Keratinocyte (primary cell): ENCODE measurements around the gene NELL1. TPM values are rescaled to one million over a fixed set of nuclear protein-coding genes. Genes with fewer than 3 reads are reported as not detected.
"Not testable (repeated sequence)": the region's sequence is repeated elsewhere in the genome, so short reads cannot be mapped to it uniquely, and the experiment has no call there.

Experiments
- DNase-seq: peaks from one replicate; pipeline ENCODE4 v3.0.0-alpha.2; 2011; ENCODE audit warnings: low read depth, missing footprints, low spot score
- FAIRE-seq: peaks from 2 replicates; lab custom pipeline; 2011; peaks lifted over from hg19 to GRCh38; lab: Jason Lieb, UNC
- H2AFZ ChIP-seq: 2 replicates; pipeline ENCODE4 v1.6.0; 2012; ENCODE audit warnings: low read length, control low read depth, inconsistent platforms; ENCODE audit not compliant: control insufficient read depth
- H3K27ac ChIP-seq: 2 replicates; pipeline ENCODE4 v1.5.1; 2011; ENCODE audit warnings: low read length; ENCODE audit not compliant: control insufficient read depth, insufficient read depth
- H3K27me3 ChIP-seq: 3 replicates; pipeline ENCODE4 v1.6.0; 2011; ENCODE audit warnings: low read length; ENCODE audit not compliant: control insufficient read depth, insufficient read depth; ENCODE audit errors: extremely low read depth
- H3K36me3 ChIP-seq, 2 experiments: 2 replicates in 1 of 2; 3 replicates in 1 of 2; pipeline ENCODE4 v1.5.1; 2011; ENCODE audit warnings: low read length in 2 of 2, mild to moderate bottlenecking in 1 of 2; ENCODE audit not compliant: control insufficient read depth in 2 of 2, insufficient read depth in 2 of 2; ENCODE audit errors: extremely low read depth in 1 of 2
- H3K4me1 ChIP-seq: 3 replicates; pipeline ENCODE4 v1.5.1; 2011; ENCODE audit warnings: low read length; ENCODE audit not compliant: control insufficient read depth, insufficient read depth; ENCODE audit errors: extremely low read depth
- H3K4me2 ChIP-seq: 3 replicates; pipeline ENCODE4 v1.6.0; 2011; ENCODE audit warnings: low read depth, low read length; ENCODE audit not compliant: control insufficient read depth, insufficient read depth; ENCODE audit errors: extremely low read depth
- H3K4me3 ChIP-seq, 3 experiments: fragments of 200-600 bp in 1 of 3; sonication (generic) in 1 of 3; 2 replicates in 2 of 3; 3 replicates in 1 of 3; pipeline ENCODE4 v1.5.1; 2011 to 2016; ENCODE audit warnings: low read length in 3 of 3, mild to moderate bottlenecking in 3 of 3, control low read depth in 2 of 3, inconsistent platforms in 1 of 3, low read depth in 1 of 3, mixed read lengths in 1 of 3, mixed run types in 1 of 3, moderate library complexity in 1 of 3; ENCODE audit not compliant: control insufficient read depth in 2 of 3, insufficient read depth in 2 of 3; ENCODE audit errors: extremely low read depth in 1 of 3
- H3K79me2 ChIP-seq: 2 replicates; pipeline ENCODE4 v1.6.0; 2012; ENCODE audit warnings: low read length; ENCODE audit not compliant: control insufficient read depth, insufficient read depth
- H3K9ac ChIP-seq: 3 replicates; pipeline ENCODE4 v1.6.0; 2011; ENCODE audit warnings: low read length; ENCODE audit not compliant: control insufficient read depth, insufficient read depth; ENCODE audit errors: extremely low read depth
- H3K9me1 ChIP-seq: 3 replicates; pipeline ENCODE4 v1.6.0; 2011; ENCODE audit warnings: low read length; ENCODE audit not compliant: control insufficient read depth, insufficient read depth; ENCODE audit errors: extremely low read depth
- H3K9me3 ChIP-seq: 2 replicates; pipeline ENCODE4 v1.5.1; 2012; ENCODE audit warnings: low read depth, low read length; ENCODE audit not compliant: control insufficient read depth
- H4K20me1 ChIP-seq: 3 replicates; pipeline ENCODE4 v1.6.0; 2011; ENCODE audit warnings: low read length; ENCODE audit not compliant: control insufficient read depth, insufficient read depth; ENCODE audit errors: extremely low read depth
- CTCF ChIP-seq, 3 experiments: IDR thresholded peaks in 1 of 3; conservative IDR thresholded peaks in 1 of 3; optimal IDR thresholded peaks in 1 of 3; 2 replicates in 2 of 3; 3 replicates in 1 of 3; pipeline versions ENCODE3 to v1.5.1; 2011; ENCODE audit warnings: low read length in 3 of 3, mild to moderate bottlenecking in 3 of 3, moderate library complexity in 2 of 3, control low read depth in 1 of 3, inconsistent platforms in 1 of 3; ENCODE audit not compliant: insufficient read depth in 2 of 3; ENCODE audit errors: extremely low read depth in 1 of 3
- EZH2 ChIP-seq: IDR thresholded peaks from one replicate; pipeline ENCODE4 v1.6.1; 2012; ENCODE audit warnings: inconsistent platforms, mild to moderate bottlenecking, low read length, moderate library complexity
- dilution Hi-C: fragments of 300-500 bp; cut with MboI; formaldehyde crosslinking; loops from one replicate; pipeline ENCODE4 v1.7.0; 2020; ENCODE audit warnings: low sequenced_read_pairs; ENCODE audit not compliant: extremely low pct_ligation_motif_present
- polyA plus RNA-seq, 5 experiments: library from polyadenylated mRNA; depleted of rRNA in 3 of 5; stranded (reverse) in 3 of 5; stranded (forward) in 1 of 5; unstranded in 1 of 5; fragments of >200 nt; gene quantifications; 1 replicate in 1 of 5; 2 replicates in 3 of 5; 3 replicates in 1 of 5; pipeline versions ENCODE4 v1.2.1 to v1.2.3, GENCODE V29; 2011 to 2012; ENCODE audit warnings: missing spikeins in 2 of 5, low read depth in 1 of 5, low replicate concordance in 1 of 5

Gene NELL1
- polyA plus RNA-seq, 1 donor (not counting 4 experiments of a cell fraction or from before 2014, with no cell fraction given), result not detected

DNA sequence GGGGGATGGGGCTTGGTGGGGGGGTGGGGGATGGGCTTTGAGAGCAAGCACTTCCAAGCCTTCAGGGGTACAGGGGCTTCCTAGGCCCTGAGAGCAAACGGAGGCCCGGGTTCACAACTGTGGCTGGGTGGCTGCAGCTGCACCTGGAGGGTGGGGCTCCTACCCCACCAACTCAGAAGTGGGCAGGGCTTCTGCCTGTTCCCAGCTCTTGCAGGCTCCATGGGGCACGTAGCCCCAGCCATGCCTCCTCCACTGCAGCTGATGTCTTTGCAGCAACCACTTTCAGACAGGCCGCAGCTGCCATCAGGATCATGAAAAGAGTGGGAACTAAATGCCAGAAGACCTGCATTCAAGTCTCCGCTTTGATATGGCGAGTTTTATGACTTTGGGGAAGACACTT, 464.3 kb downstream of the NELL1 start:
- Histone ChIP-seq H3K9ac (no peak overlapping the region), H3K27ac (no peak overlapping the region), H3K9me1 (no peaks in the 10 kb centered on the region), H3K4me1 (no peaks in the 10 kb centered on the region), H2AFZ (no peak overlapping the region), H3K4me2 (no peak overlapping the region), H3K9me3 (no peaks in the 10 kb centered on the region), H3K36me3 (no peaks in the 10 kb centered on the region), H3K27me3 (no peaks in the 10 kb centered on the region), H3K4me3 (no peak overlapping the region), H4K20me1 (no peaks in the 10 kb centered on the region), H3K79me2 (no peaks in the 10 kb centered on the region)
- TF ChIP-seq CTCF (optimal IDR thresholded peaks at IDR 0.05 in 1 of 3, IDR thresholded peaks at IDR 0.05 in 1 of 3, conservative IDR thresholded peaks at IDR 0.05 in 1 of 3; ENCODE audit: extremely low read depth in 1 of 3, insufficient read depth in 2 of 3, low read length in 3 of 3), result no peak
- TF ChIP-seq EZH2, result no peak
- FAIRE-seq, result no peak
- no peak for DNase-seq
- dilution Hi-C loops, result no loop called here

DNA sequence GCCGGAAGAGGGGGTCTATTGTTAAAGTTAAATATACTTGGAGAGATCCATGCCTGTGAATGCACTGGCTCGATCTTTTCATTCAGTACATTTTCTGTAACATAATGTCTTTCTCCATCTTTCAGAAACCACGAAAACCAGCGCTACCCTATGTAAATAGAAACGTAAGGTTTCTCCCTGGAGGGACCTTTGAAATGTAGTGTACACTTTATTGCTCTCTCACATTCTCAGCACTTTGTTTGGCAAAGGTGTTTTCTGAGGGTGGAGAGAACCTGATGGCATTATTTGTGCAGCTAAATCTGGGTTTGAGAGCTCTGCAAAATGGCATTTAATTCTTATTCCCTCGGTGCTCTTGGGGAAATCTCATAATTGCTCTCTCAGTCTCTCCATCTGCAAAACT, 468.4 kb downstream of the NELL1 start:
- Histone ChIP-seq H3K4me2 (no peak overlapping the region), H3K36me3 (no peaks in the 10 kb centered on the region), H2AFZ (no peak overlapping the region), H3K4me3 (no peak overlapping the region), H3K9me3 (no peaks in the 10 kb centered on the region), H3K79me2 (no peaks in the 10 kb centered on the region), H4K20me1 (no peaks in the 10 kb centered on the region), H3K4me1 (no peaks in the 10 kb centered on the region), H3K9me1 (no peaks in the 10 kb centered on the region), H3K27ac (no peak overlapping the region), H3K9ac (no peak overlapping the region), H3K27me3 (no peaks in the 10 kb centered on the region)
- no peak for DNase-seq
- no peak for FAIRE-seq
- TF ChIP-seq EZH2 (no peak), CTCF (optimal IDR thresholded peaks at IDR 0.05 in 1 of 3, IDR thresholded peaks at IDR 0.05 in 1 of 3, conservative IDR thresholded peaks at IDR 0.05 in 1 of 3; ENCODE audit: extremely low read depth in 1 of 3, insufficient read depth in 2 of 3, low read length in 3 of 3) (no peak)
- dilution Hi-C loops, result no loop called here

- H3K4me2 ChIP-seq, H3K9me1 ChIP-seq, H3K79me2 ChIP-seq, H4K20me1 ChIP-seq, H3K4me1 ChIP-seq, H3K9me3 ChIP-seq, FAIRE-seq, dilution Hi-C loops, H3K4me3 ChIP-seq, H3K27ac ChIP-seq, H2AFZ ChIP-seq, H3K9ac ChIP-seq, H3K27me3 ChIP-seq, DNase-seq, H3K36me3 ChIP-seq: not testable (repeated sequence)
These were observed 472.2 kb downstream of the NELL1 start for GRCh38 chr11:21141557-21141956.
